Measurements from ENCODE around the gene ABHD11. TPM values are rescaled to one million over a fixed set of nuclear protein-coding genes. Genes with fewer than 3 reads are reported as not detected.

ABHD11 gene
- polyA plus RNA-seq, 1 donor (not counting 4 experiments of a cell fraction or from before 2014, with no cell fraction given), result 11.3 TPM

DNA sequence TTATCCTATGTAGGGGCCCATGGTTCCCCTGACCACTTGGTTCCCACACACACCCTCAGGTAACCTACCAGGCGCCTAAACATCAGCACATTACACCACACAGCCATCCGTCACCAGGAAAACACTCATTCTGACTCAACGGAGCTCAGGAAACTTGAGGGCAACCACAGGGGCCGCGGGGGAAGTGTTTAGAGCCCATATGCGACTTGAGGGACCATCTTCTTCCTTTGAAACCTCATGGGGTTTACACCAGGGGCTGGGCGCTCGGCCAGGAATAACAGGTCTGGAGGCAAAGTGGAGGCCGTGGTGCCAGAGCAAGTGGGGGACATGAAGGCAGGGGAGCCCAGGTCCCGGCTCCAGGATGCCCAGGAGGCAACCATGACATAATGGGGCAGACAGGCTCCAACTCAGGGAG lies 20.6 kb downstream of the ABHD11 start:
- Histone ChIP-seq H3K36me3 (ENCODE audit: control insufficient read depth in 2 of 2, extremely low read depth in 1 of 2, insufficient read depth in 2 of 2, low read length in 2 of 2) (peaks cover 14 to 15% of the 10 kb centered on the region in 2 experiments), H2AFZ (ENCODE audit: control insufficient read depth, low read length) (no peak overlapping the region), H3K9ac (ENCODE audit: control insufficient read depth, extremely low read depth, insufficient read depth, low read length) (peak overlapping the region; percentile 89), H3K27me3 (ENCODE audit: control insufficient read depth, extremely low read depth, insufficient read depth, low read length) (no peaks in the 10 kb centered on the region), H3K4me2 (ENCODE audit: control insufficient read depth, extremely low read depth, insufficient read depth, low read depth, low read length) (peak overlapping the region; percentile 96), H3K9me3 (ENCODE audit: control insufficient read depth, low read depth, low read length) (no peaks in the 10 kb centered on the region), H3K4me3 (ENCODE audit: control insufficient read depth in 2 of 3, extremely low read depth in 1 of 3, insufficient read depth in 2 of 3, low read depth in 1 of 3, low read length in 3 of 3) (peak overlapping the region; percentile 85 to 95 (median 93)), H3K27ac (ENCODE audit: control insufficient read depth, insufficient read depth, low read length) (peak overlapping the region; percentile 83), H3K9me1 (ENCODE audit: control insufficient read depth, extremely low read depth, insufficient read depth, low read length) (peaks cover 14% of the 10 kb centered on the region), H3K4me1 (ENCODE audit: control insufficient read depth, extremely low read depth, insufficient read depth, low read length) (peaks cover 33% of the 10 kb centered on the region), H3K79me2 (ENCODE audit: control insufficient read depth, insufficient read depth, low read length) (peaks cover 52% of the 10 kb centered on the region), H4K20me1 (ENCODE audit: control insufficient read depth, extremely low read depth, insufficient read depth, low read length) (peaks cover 36% of the 10 kb centered on the region)
- no peak for DNase-seq (ENCODE audit: low read depth, low spot score)
- peak; percentile 88 for FAIRE-seq
- TF ChIP-seq EZH2 (IDR thresholded peaks at IDR 0.05; ENCODE audit: low read length), result no peak
- TF ChIP-seq, protein P1, sequence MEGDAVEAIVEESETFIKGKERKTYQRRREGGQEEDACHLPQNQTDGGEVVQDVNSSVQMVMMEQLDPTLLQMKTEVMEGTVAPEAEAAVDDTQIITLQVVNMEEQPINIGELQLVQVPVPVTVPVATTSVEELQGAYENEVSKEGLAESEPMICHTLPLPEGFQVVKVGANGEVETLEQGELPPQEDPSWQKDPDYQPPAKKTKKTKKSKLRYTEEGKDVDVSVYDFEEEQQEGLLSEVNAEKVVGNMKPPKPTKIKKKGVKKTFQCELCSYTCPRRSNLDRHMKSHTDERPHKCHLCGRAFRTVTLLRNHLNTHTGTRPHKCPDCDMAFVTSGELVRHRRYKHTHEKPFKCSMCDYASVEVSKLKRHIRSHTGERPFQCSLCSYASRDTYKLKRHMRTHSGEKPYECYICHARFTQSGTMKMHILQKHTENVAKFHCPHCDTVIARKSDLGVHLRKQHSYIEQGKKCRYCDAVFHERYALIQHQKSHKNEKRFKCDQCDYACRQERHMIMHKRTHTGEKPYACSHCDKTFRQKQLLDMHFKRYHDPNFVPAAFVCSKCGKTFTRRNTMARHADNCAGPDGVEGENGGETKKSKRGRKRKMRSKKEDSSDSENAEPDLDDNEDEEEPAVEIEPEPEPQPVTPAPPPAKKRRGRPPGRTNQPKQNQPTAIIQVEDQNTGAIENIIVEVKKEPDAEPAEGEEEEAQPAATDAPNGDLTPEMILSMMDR (optimal IDR thresholded peaks at IDR 0.05 in 1 of 3, IDR thresholded peaks at IDR 0.05 in 1 of 3, conservative IDR thresholded peaks at IDR 0.05 in 1 of 3; ENCODE audit: extremely low read depth in 1 of 3, insufficient read depth in 2 of 3, low read length in 3 of 3), result no peak
- dilution Hi-C loops (cut with MboI; ENCODE audit: extremely low pct_ligation_motif_present, low sequenced_read_pairs), result no loop called here

DNA sequence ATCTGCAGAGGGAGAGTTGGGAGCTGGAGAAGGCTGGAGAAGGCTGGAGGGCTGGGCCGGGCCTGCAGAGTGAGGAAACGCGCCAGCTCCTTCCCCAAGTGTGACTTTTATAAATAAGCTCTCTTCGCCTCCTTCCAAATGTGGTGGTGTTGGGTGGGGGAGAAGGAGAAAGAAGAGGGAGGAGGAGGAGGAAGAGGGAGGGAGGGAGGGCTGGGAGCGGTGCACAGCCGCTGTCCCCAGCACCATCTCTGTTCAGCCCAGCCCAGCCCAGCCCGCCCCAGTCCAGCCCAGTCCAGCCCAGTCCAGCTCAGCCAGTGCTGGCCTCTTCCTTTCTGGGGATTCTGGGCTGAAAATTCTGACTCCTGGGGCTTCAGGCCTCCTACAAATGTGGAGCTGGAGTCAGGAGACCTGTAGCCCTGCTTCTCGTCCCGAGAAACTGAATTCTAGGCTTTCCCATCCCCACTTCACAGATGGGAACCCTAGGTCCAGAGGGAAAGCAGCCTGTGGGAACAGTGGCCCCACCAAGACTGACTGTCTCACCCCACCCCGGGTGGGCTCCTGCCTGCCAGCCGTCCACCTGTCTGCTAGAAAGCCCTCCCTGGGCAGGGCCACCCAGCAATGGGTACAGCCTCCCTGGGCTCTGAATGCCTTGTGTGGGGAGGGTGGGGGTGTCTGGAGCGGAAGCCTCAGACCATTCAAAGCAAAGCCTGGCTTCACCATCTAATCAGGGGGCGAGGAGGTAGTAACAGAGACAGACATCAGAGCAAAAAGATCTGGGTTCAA lies 21.4 kb downstream of the ABHD11 start:
- H3K27me3 ChIP-seq (ENCODE audit: control insufficient read depth, extremely low read depth, insufficient read depth, low read length), result no peaks in the 10 kb centered on the region
- H3K79me2 ChIP-seq (ENCODE audit: control insufficient read depth, insufficient read depth, low read length), result peaks cover 60% of the 10 kb centered on the region
- H3K36me3 ChIP-seq (ENCODE audit: control insufficient read depth in 2 of 2, extremely low read depth in 1 of 2, insufficient read depth in 2 of 2, low read length in 2 of 2), result peaks cover 14 to 23% of the 10 kb centered on the region in 2 experiments
- H3K27ac ChIP-seq (ENCODE audit: control insufficient read depth, insufficient read depth, low read length), result peak overlapping the region; percentile 83
- H3K4me1 ChIP-seq (ENCODE audit: control insufficient read depth, extremely low read depth, insufficient read depth, low read length), result peaks cover 33% of the 10 kb centered on the region
- H4K20me1 ChIP-seq (ENCODE audit: control insufficient read depth, extremely low read depth, insufficient read depth, low read length), result peaks cover 43% of the 10 kb centered on the region
- peaks cover 14% of the 10 kb centered on the region for H3K9me1 ChIP-seq (ENCODE audit: control insufficient read depth, extremely low read depth, insufficient read depth, low read length)
- no peak for DNase-seq (ENCODE audit: low read depth, low spot score)
- no peaks in the 10 kb centered on the region for H3K9me3 ChIP-seq (ENCODE audit: control insufficient read depth, low read depth, low read length)
- H3K4me3 ChIP-seq (ENCODE audit: control insufficient read depth in 2 of 3, extremely low read depth in 1 of 3, insufficient read depth in 2 of 3, low read depth in 1 of 3, low read length in 3 of 3), result peak overlapping the region; percentile 85 to 95 (median 93)
- no peak for FAIRE-seq
- H3K4me2 ChIP-seq (ENCODE audit: control insufficient read depth, extremely low read depth, insufficient read depth, low read depth, low read length), result peak overlapping the region; percentile 96
- peak overlapping the region; percentile 89 for H3K9ac ChIP-seq (ENCODE audit: control insufficient read depth, extremely low read depth, insufficient read depth, low read length)
- H2AFZ ChIP-seq (ENCODE audit: control insufficient read depth, low read length), result no peak overlapping the region
- dilution Hi-C loops (cut with MboI; ENCODE audit: extremely low pct_ligation_motif_present, low sequenced_read_pairs), result no loop called here
- no peak for TF ChIP-seq EZH2 (IDR thresholded peaks at IDR 0.05; ENCODE audit: low read length)
- TF ChIP-seq, protein P1 (optimal IDR thresholded peaks at IDR 0.05 in 1 of 3, IDR thresholded peaks at IDR 0.05 in 1 of 3, conservative IDR thresholded peaks at IDR 0.05 in 1 of 3; ENCODE audit: extremely low read depth in 1 of 3, insufficient read depth in 2 of 3, low read length in 3 of 3), result no peak
